Left lung (tissue), 10 donors: ENCODE results near the gene MNX1. TPM values are rescaled to one million over a fixed set of nuclear protein-coding genes. Genes with fewer than 3 reads are reported as not detected.

ENCODE experiments used
- ATAC-seq: fragments of 200-7000 bp; cut with Tn5 transposase; one replicate; pipeline ENCODE4 v1.9.1; 2020; ENCODE audit warnings: moderate library complexity
- DNase-seq, 4 donors: peaks; one replicate each; pipeline ENCODE4 v3.0.0-alpha.2; 2013 to 2020
- H3K27ac ChIP-seq, 2 donors: fragments of 200-600 bp; sonication (generic) in 1 of 2; one replicate each; pipeline versions ENCODE4 v1.5.0 to v1.8.0; 2020 to 2021
- H3K27me3 ChIP-seq, 2 donors: fragments of 200-600 bp; sonication (generic) in 1 of 2; one replicate each; pipeline versions ENCODE4 v1.5.0 to v1.8.0; 2020 to 2021
- H3K36me3 ChIP-seq, 2 donors: fragments of 200-600 bp; sonication (generic) in 1 of 2; one replicate each; pipeline versions ENCODE4 v1.5.0 to v1.8.0; 2020 to 2021
- H3K4me1 ChIP-seq, 2 donors: fragments of 200-600 bp; one replicate each; pipeline ENCODE4 v1.8.0; 2021
- H3K4me3 ChIP-seq, 2 donors: fragments of 200-600 bp; sonication (generic) in 1 of 2; one replicate each; pipeline versions ENCODE4 v1.5.0 to v1.8.0; 2020 to 2021; ENCODE audit warnings: mild to moderate bottlenecking in 1 of 2
- H3K9me3 ChIP-seq, 2 donors: fragments of 200-600 bp; sonication (generic) in 1 of 2; one replicate each; pipeline versions ENCODE4 v1.5.0 to v1.8.0; 2020 to 2021
- intact Hi-C, 2 donors: fragments of 100-400 bp; cut with DNase I; formaldehyde crosslinking; loops; one replicate each; pipeline versions ENCODE4 v1.11.2 to v1.14.2; 2022
- polyA plus RNA-seq, 6 donors: library from polyadenylated mRNA; unstranded; fragments of 120-200 nt; gene quantifications; one replicate each; pipeline ENCODE4 v1.2.1, GENCODE V29; 2013; ENCODE audit not compliant: insufficient read length in 6 of 6
- total RNA-seq, 2 donors: library from RNA; stranded (reverse); fragmentation: NEBNext Ultra II Directional; extraction: Animal tissue kit (Norgen Biotek cat#: 25700); gene quantifications; one replicate each; pipeline ENCODE4 v1.2.1, GENCODE V29; 2021
- TF ChIP-seq, protein P1 (sequence below), 2 donors: fragments of 200-600 bp; sonication (generic) in 1 of 2; IDR thresholded peaks; one replicate each; pipeline versions ENCODE4 v1.5.0 to v1.8.0; 2021; ENCODE audit warnings: antibody characterized with exemption in 2 of 2
- donor health status: DM: no; HTN: yes; CAD: no.
- donor health status: DM: no; HTN: no; CAD: no.

The MNX1 gene
- total and polyA plus RNA-seq, 8 donors, result 0.26 to 0.76 (median 0.47) TPM; not detected in 1

- Histone ChIP-seq H3K9me3 (no peaks in the 10 kb centered on the region), H3K4me1 (peaks cover 6 to 38% of the 10 kb centered on the region in 2 donors), H3K27ac (no peak overlapping the region), H3K27me3 (peaks cover 63 to 99% of the 10 kb centered on the region in 2 donors), H3K36me3 (no peaks in the 10 kb centered on the region), H3K4me3 (peak overlapping the region; percentile 19 to 45)
- TF ChIP-seq, protein P1, sequence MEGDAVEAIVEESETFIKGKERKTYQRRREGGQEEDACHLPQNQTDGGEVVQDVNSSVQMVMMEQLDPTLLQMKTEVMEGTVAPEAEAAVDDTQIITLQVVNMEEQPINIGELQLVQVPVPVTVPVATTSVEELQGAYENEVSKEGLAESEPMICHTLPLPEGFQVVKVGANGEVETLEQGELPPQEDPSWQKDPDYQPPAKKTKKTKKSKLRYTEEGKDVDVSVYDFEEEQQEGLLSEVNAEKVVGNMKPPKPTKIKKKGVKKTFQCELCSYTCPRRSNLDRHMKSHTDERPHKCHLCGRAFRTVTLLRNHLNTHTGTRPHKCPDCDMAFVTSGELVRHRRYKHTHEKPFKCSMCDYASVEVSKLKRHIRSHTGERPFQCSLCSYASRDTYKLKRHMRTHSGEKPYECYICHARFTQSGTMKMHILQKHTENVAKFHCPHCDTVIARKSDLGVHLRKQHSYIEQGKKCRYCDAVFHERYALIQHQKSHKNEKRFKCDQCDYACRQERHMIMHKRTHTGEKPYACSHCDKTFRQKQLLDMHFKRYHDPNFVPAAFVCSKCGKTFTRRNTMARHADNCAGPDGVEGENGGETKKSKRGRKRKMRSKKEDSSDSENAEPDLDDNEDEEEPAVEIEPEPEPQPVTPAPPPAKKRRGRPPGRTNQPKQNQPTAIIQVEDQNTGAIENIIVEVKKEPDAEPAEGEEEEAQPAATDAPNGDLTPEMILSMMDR (IDR thresholded peaks at IDR 0.05), result no peak
- intact Hi-C loops, result no loop called here
- peak; percentile 24 for ATAC-seq
- DNase-seq, result no peak
These were observed 10.3 kb downstream of the MNX1 start for GRCh38 chr7:156999958-157000726.

- peaks cover 54 to 99% of the 10 kb centered on the region in 2 donors for H3K27me3 ChIP-seq
- intact Hi-C loops, result no loop called here
These were observed 11.2 kb downstream of the MNX1 start for GRCh38 chr7:156998988-156999957.

GRCh38 chr7:156994417-156994816, 16.0 kb downstream of the MNX1 start:
- intact Hi-C loops, result no loop called here
- Histone ChIP-seq H3K27ac (no peak overlapping the region), H3K36me3 (no peaks in the 10 kb centered on the region), H3K4me1 (peaks cover 0 to 5% of the 10 kb centered on the region in 2 donors), H3K4me3 (no peak overlapping the region), H3K27me3 (peaks cover 13 to 95% of the 10 kb centered on the region in 2 donors), H3K9me3 (no peaks in the 10 kb centered on the region)
- no peak for DNase-seq
- TF ChIP-seq, protein P1 (IDR thresholded peaks at IDR 0.05), result no peak
- ATAC-seq, result no peak

More at GRCh38 chr7:156998988-156999957, 11.2 kb downstream of the MNX1 start:
- peak in 1 of 4 donors; percentile 83 for DNase-seq
- Histone ChIP-seq H3K4me1 (peaks cover 6 to 32% of the 10 kb centered on the region in 2 donors), H3K9me3 (no peaks in the 10 kb centered on the region), H3K27ac (no peak overlapping the region), H3K4me3 (peak overlapping the region; percentile 19 to 45), H3K36me3 (no peaks in the 10 kb centered on the region)
- TF ChIP-seq, protein P1 (IDR thresholded peaks at IDR 0.05), result no peak
- peak; percentile 51 for ATAC-seq

- no peaks in the 10 kb centered on the region for H3K4me1 ChIP-seq
- H3K9me3 ChIP-seq, result no peaks in the 10 kb centered on the region
- no peaks in the 10 kb centered on the region for H3K36me3 ChIP-seq
- peak in 1 of 4 donors; percentile 26 for DNase-seq
- ATAC-seq, result no peak
- no peak overlapping the region for H3K27ac ChIP-seq
- intact Hi-C loops, result no loop called here
- no peak overlapping the region for H3K4me3 ChIP-seq
- TF ChIP-seq, protein P1 (IDR thresholded peaks at IDR 0.05), result no peak
- peaks cover 7 to 92% of the 10 kb centered on the region in 2 donors for H3K27me3 ChIP-seq
These were observed 16.6 kb downstream of the MNX1 start for GRCh38 chr7:156993925-156994235.
